IMR-90 (cell line): Measurements from ENCODE around the gene CLEC17A. TPM values are rescaled to one million over a fixed set of nuclear protein-coding genes. Genes with fewer than 3 reads are reported as not detected.

Experiments
- ATAC-seq: fragments of 200-7000 bp; cut with Tn5 transposase; 2 replicates; pipeline ENCODE4 v1.9.1; 2020; ENCODE audit warnings: low read depth, mild to moderate bottlenecking, moderate library complexity
- BruUV-seq: library from RNA; stranded (reverse); fragments of 400-500 nt; replicated peaks from 2 replicates; lab custom pipeline; 2021; lab: Mats Ljungman, UMichigan
- CTCF ChIA-PET: fragments of 300-600 bp; formaldehyde crosslinking; extraction: SDS; loops from one replicate; lab custom pipeline; 2021; ENCODE audit warnings: antibody characterized with exemption; lab: Yijun Ruan, JAX
- POLR2A ChIA-PET: fragments of 300-600 bp; sonication (Branson Sonifier 250); formaldehyde crosslinking; loops from one replicate; lab custom pipeline; 2022; ENCODE audit warnings: antibody characterized with exemption; ENCODE audit not compliant: unreplicated experiment; lab: Charles Lee
- DNase-seq: peaks from one replicate; pipeline ENCODE4 v3.0.0; 2013
- H2AFZ ChIP-seq: replicated peaks from 2 replicates; pipeline ENCODE3; 2013; ENCODE audit warnings: low read length, mild to moderate bottlenecking; ENCODE audit not compliant: poor library complexity
- H2AK5ac ChIP-seq: 2 replicates; pipeline ENCODE4 v1.6.1; 2013; ENCODE audit warnings: low read depth, low read length, inconsistent platforms
- H2AK9ac ChIP-seq: replicated peaks from 2 replicates; pipeline ENCODE3; 2013; ENCODE audit warnings: mild to moderate bottlenecking, low read depth, low read length, moderate library complexity; ENCODE audit not compliant: poor library complexity
- H2BK120ac ChIP-seq: 2 replicates; pipeline ENCODE4 v1.6.1; 2013; ENCODE audit warnings: low read depth, low read length, inconsistent platforms
- H2BK15ac ChIP-seq: 3 replicates; pipeline ENCODE4 v1.6.1; 2013; ENCODE audit warnings: low read depth, low read length, inconsistent platforms
- H2BK20ac ChIP-seq: 2 replicates; pipeline ENCODE4 v1.6.1; 2013; ENCODE audit warnings: low read depth, mild to moderate bottlenecking, inconsistent platforms, low read length, moderate library complexity
- H2BK5ac ChIP-seq: 2 replicates; pipeline ENCODE4 v1.6.1; 2013; ENCODE audit warnings: mild to moderate bottlenecking, low read depth, low read length, inconsistent platforms; ENCODE audit not compliant: poor library complexity, severe bottlenecking
- H3K14ac ChIP-seq: replicated peaks from 2 replicates; pipeline ENCODE4 v1.6.1; 2013; ENCODE audit warnings: low read depth, low read length, inconsistent platforms
- H3K18ac ChIP-seq: 2 replicates; pipeline ENCODE4 v1.6.1; 2013; ENCODE audit warnings: low read depth, low read length, control low read depth
- H3K23ac ChIP-seq: 2 replicates; pipeline ENCODE4 v1.6.1; 2013; ENCODE audit warnings: low read depth, low read length, inconsistent platforms
- H3K27ac ChIP-seq: 2 replicates; pipeline ENCODE4 v1.5.1; 2013; ENCODE audit warnings: mild to moderate bottlenecking, control low read depth, low read length; ENCODE audit not compliant: insufficient read depth
- H3K27me3 ChIP-seq: 2 replicates; pipeline ENCODE4 v1.6.1; 2013; ENCODE audit warnings: low read length; ENCODE audit not compliant: control insufficient read depth, insufficient read depth
- H3K36me3 ChIP-seq: 2 replicates; pipeline ENCODE4 v1.6.1; 2013; ENCODE audit warnings: low read length, mixed read lengths; ENCODE audit not compliant: control insufficient read depth, insufficient read depth
- H3K4ac ChIP-seq: 2 replicates; pipeline ENCODE4 v1.6.1; 2013; ENCODE audit warnings: low read depth, low read length, inconsistent platforms
- H3K4me1 ChIP-seq: 2 replicates; pipeline ENCODE4 v1.6.1; 2013; ENCODE audit warnings: low read length, mixed read lengths; ENCODE audit not compliant: control insufficient read depth, insufficient read depth
- H3K4me2 ChIP-seq: 2 replicates; pipeline ENCODE4 v1.6.1; 2013; ENCODE audit warnings: low read depth, mild to moderate bottlenecking, control low read depth, low read length, moderate library complexity
- H3K4me3 ChIP-seq: 2 replicates; pipeline ENCODE4 v1.5.1; 2013; ENCODE audit warnings: low read depth, mild to moderate bottlenecking, control low read depth, low read length, moderate library complexity; ENCODE audit not compliant: insufficient read depth
- H3K56ac ChIP-seq: 2 replicates; pipeline ENCODE4 v1.6.1; 2013; ENCODE audit warnings: low read length, inconsistent platforms; ENCODE audit not compliant: insufficient read depth; ENCODE audit errors: extremely low read depth
- H3K79me1 ChIP-seq, 2 experiments: 2 replicates each; pipeline ENCODE4 v1.6.1; 2013; ENCODE audit warnings: low read length in 2 of 2, inconsistent platforms in 1 of 2, low read depth in 1 of 2
- H3K9ac ChIP-seq: 2 replicates; pipeline ENCODE4 v1.6.1; 2013; ENCODE audit warnings: low read depth, low read length, control low read depth
- H3K9me1 ChIP-seq: 2 replicates; pipeline ENCODE4 v1.6.1; 2013; ENCODE audit warnings: low read length, inconsistent platforms; ENCODE audit not compliant: insufficient read depth
- H3K9me3 ChIP-seq: 2 replicates; pipeline ENCODE4 v1.6.1; 2013; ENCODE audit warnings: low read length; ENCODE audit not compliant: control insufficient read depth, insufficient read depth
- H4K20me1 ChIP-seq: 2 replicates; pipeline ENCODE4 v1.6.1; 2013; ENCODE audit warnings: low read length, inconsistent platforms; ENCODE audit not compliant: insufficient read depth
- H4K5ac ChIP-seq: 2 replicates; pipeline ENCODE4 v1.6.1; 2013; ENCODE audit warnings: mild to moderate bottlenecking, low read depth, low read length, control low read depth
- H4K8ac ChIP-seq, 2 experiments: 2 replicates each; pipeline ENCODE4 v1.6.1; 2013; ENCODE audit warnings: low read depth in 2 of 2, low read length in 2 of 2, control low read depth in 1 of 2, inconsistent platforms in 1 of 2
- H4K91ac ChIP-seq: 2 replicates; pipeline ENCODE4 v1.6.1; 2013; ENCODE audit warnings: low read depth, low read length, inconsistent platforms; ENCODE audit not compliant: insufficient read depth
- BHLHE40 ChIP-seq: fragments of 150-350 bp; IDR thresholded peaks from 2 replicates; pipeline ENCODE4 v1.6.1; 2016; ENCODE audit warnings: mild to moderate bottlenecking, low read depth, low read length
- CEBPB ChIP-seq: IDR thresholded peaks from 2 replicates; pipeline ENCODE4 v1.6.1; 2012; ENCODE audit warnings: low read depth, low read length, improper control_type of control experiment
- CHD1 ChIP-seq: IDR thresholded peaks from 2 replicates; pipeline ENCODE4 v1.6.1; 2012; ENCODE audit warnings: low read depth, low read length, improper control_type of control experiment
- FOS ChIP-seq: fragments of 150-350 bp; IDR thresholded peaks from 2 replicates; pipeline ENCODE4 v1.6.1; 2016; ENCODE audit warnings: low read depth, low read length
- MAFK ChIP-seq: IDR thresholded peaks from 2 replicates; pipeline ENCODE4 v1.6.1; 2012; ENCODE audit warnings: low read depth, low read length, improper control_type of control experiment
- MAZ ChIP-seq: IDR thresholded peaks from 2 replicates; pipeline ENCODE4 v1.6.1; 2012; ENCODE audit warnings: low read depth, mild to moderate bottlenecking, low read length, improper control_type of control experiment, moderate library complexity, borderline replicate concordance
- MXI1 ChIP-seq: IDR thresholded peaks from 2 replicates; pipeline ENCODE4 v1.6.1; 2012; ENCODE audit warnings: low read depth, mild to moderate bottlenecking, low read length, moderate library complexity, borderline replicate concordance
- NFE2L2 ChIP-seq: fragments of 150-350 bp; IDR thresholded peaks from 2 replicates; pipeline ENCODE4 v1.6.1; 2016; ENCODE audit warnings: low read depth, mild to moderate bottlenecking, low read length
- POLR2A ChIP-seq: IDR thresholded peaks from 2 replicates; pipeline ENCODE4 v1.6.1; 2012; ENCODE audit warnings: mild to moderate bottlenecking, low read depth, low read length
- RAD21 ChIP-seq: IDR thresholded peaks from 2 replicates; pipeline ENCODE4 v1.6.1; 2012; ENCODE audit warnings: low read length, improper control_type of control experiment
- RCOR1 ChIP-seq: IDR thresholded peaks from 2 replicates; pipeline ENCODE4 v1.6.1; 2012; ENCODE audit warnings: mild to moderate bottlenecking, low read length, improper control_type of control experiment; ENCODE audit not compliant: insufficient replicate concordance
- RFX5 ChIP-seq: IDR thresholded peaks from 2 replicates; pipeline ENCODE4 v1.8.0; 2012; ENCODE audit warnings: low read depth, mild to moderate bottlenecking, low read length, moderate library complexity
- SMC3 ChIP-seq: fragments of 150-350 bp; IDR thresholded peaks from 2 replicates; pipeline ENCODE4 v1.6.1; 2016; ENCODE audit warnings: low read depth, mild to moderate bottlenecking, antibody characterized with exemption, low read length, moderate library complexity
- WGBS, 2 experiments: methylation state at CpG; one replicate each; pipeline versions ENCODE4 v1.1.5 to v1.1.7; 2013; ENCODE audit warnings: missing lambda C conversion rate in 2 of 2; ENCODE audit not compliant: insufficient read length in 1 of 2; ENCODE audit errors: extremely low coverage in 2 of 2; 5-methylcytosine and 5-hydroxymethylcytosine counted together
- dilution Hi-C: fragments of 300-500 bp; cut with HindIII; formaldehyde crosslinking; loops from one replicate; pipeline ENCODE4 v1.14.3; 2018; ENCODE audit warnings: low sequenced_read_pairs; ENCODE audit not compliant: unreplicated experiment
- in situ Hi-C: fragments of 300-500 bp; cut with MboI; formaldehyde crosslinking; loops from 3 replicates; pipeline ENCODE4 v1.14.3; 2019; ENCODE audit warnings: low sequenced_read_pairs, inconsistent platforms, mixed read lengths
- intact Hi-C: fragments of 100-400 bp; cut with micrococcal nuclease; formaldehyde crosslinking; loops from 2 replicates; pipeline ENCODE4 v1.10.0; 2022
- polyA plus RNA-seq, 3 experiments: library from polyadenylated mRNA; depleted of rRNA; stranded (reverse); fragments of >200 nt; gene quantifications; 2 replicates each; pipeline ENCODE4 v1.2.3, GENCODE V29; 2012; ENCODE audit warnings: low replicate concordance in 1 of 3
- total RNA-seq: library from RNA; depleted of rRNA; stranded (reverse); fragments of >200 nt; gene quantifications from 2 replicates; pipeline ENCODE4 v1.2.3, GENCODE V29; 2012
- TF ChIP-seq, protein P1 (sequence below): fragments of 150-350 bp; IDR thresholded peaks from 2 replicates; pipeline ENCODE4 v1.6.1; 2016; ENCODE audit warnings: low read depth, mild to moderate bottlenecking, low read length, moderate library complexity, borderline replicate concordance

Gene CLEC17A
- total and polyA plus RNA-seq, 2 of the 4 experiments (the other 2 are of a cell fraction): 0.05 TPM; not detected in 1

DNA sequence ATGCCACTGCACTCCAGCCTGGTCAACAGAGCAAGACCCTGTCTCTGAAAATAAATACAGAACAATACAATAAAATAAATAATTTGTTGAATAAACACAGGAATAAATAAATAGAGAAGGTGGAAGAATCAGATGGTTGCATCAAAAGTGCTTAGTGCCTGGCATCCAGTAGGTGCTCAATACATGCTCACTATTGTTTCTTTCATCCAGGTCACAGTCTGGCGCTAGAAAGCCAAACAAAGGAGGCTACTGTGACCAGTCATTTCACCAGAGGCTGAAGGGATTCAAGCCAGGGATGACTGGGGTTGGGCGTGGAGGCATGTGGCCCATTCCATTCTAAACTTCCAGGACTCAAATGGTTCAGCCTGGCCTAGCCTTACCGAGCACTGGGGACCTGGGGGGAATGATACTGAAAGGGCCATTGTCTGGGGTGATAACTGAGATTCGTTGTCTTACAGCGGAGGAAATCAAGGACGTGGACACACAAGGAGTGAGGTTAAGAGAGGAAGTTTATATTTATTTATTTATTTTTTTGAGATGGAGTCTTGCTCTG is 7.4 kb upstream of the CLEC17A start (continued):
- no peak for TF ChIP-seq MXI1
- TF ChIP-seq MAFK: no peak
- TF ChIP-seq, protein P1, sequence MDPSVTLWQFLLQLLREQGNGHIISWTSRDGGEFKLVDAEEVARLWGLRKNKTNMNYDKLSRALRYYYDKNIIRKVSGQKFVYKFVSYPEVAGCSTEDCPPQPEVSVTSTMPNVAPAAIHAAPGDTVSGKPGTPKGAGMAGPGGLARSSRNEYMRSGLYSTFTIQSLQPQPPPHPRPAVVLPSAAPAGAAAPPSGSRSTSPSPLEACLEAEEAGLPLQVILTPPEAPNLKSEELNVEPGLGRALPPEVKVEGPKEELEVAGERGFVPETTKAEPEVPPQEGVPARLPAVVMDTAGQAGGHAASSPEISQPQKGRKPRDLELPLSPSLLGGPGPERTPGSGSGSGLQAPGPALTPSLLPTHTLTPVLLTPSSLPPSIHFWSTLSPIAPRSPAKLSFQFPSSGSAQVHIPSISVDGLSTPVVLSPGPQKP: no peak
- no peak for TF ChIP-seq MAZ
- TF ChIP-seq RAD21: no peak

DNA sequence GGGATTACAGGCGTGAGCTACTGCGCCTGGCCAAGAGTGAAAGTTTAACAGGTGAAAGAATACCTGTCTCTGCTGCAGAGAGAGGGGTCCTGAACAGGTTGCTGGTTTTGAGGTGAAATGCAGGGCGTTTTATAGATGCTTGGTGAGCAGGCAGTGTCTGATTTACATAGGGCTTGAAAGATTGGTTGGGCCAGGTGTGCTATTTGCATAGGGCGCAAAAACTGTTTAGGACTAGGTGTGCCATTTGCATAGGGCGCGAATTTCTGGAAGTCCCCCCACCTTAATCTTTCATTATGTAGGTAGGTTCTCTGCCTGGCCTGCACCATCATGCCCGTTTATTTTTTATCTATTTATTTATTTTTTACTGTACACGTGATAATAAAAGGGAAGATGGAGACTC is 6.5 kb upstream of the CLEC17A start:
- H3K79me1 ChIP-seq: peaks cover 2 to 5% of the 10 kb centered on the region in 2 experiments; a peak in 3 of 4 replicates
- ChIA-PET CTCF (no interaction called here), POLR2A (no interaction called here)
- H3K9me1 ChIP-seq: no peaks in the 10 kb centered on the region
- no peak overlapping the region for H3K4me2 ChIP-seq
- H3K4ac ChIP-seq: no peak overlapping the region
- H2BK15ac ChIP-seq: no peak overlapping the region
- H4K5ac ChIP-seq: no peak overlapping the region
- H3K4me3 ChIP-seq: no peak overlapping the region
- ATAC-seq: no peak
- no peak overlapping the region for H2BK120ac ChIP-seq
- H4K8ac ChIP-seq: no peak overlapping the region
- H3K9ac ChIP-seq: no peak overlapping the region
- H3K36me3 ChIP-seq: no peaks in the 10 kb centered on the region
- no TSS peak for BruUV-seq
- H2AFZ ChIP-seq: no peak overlapping the region
- H3K4me1 ChIP-seq: no peaks in the 10 kb centered on the region
- no peak overlapping the region for H2AK5ac ChIP-seq
- 100% methylated on average over 1 of the region's 8 CpGs; no CpG with 5 or more reads in 1 of the 2 experiments for WGBS, 2 experiments
- H4K91ac ChIP-seq: no peak overlapping the region
- H3K14ac ChIP-seq: no peak overlapping the region
- H3K9me3 ChIP-seq: no peaks in the 10 kb centered on the region
- no peaks in the 10 kb centered on the region for H3K27me3 ChIP-seq
- in situ Hi-C loops (loop anchor here (25.0 kb wide), 1 partner anchor 311 kb away; the partner anchor contains the start of gene OR7A17), intact Hi-C loops (no loop called here), dilution Hi-C loops (no loop called here)
- H3K27ac ChIP-seq: no peak overlapping the region
- H2BK20ac ChIP-seq: no peak overlapping the region
- DNase-seq: no peak
- no peak overlapping the region for H3K23ac ChIP-seq
- H3K18ac ChIP-seq: no peak overlapping the region
- H4K20me1 ChIP-seq: no peaks in the 10 kb centered on the region; the same call in 1 of the 2 replicates
- no peak overlapping the region for H2AK9ac ChIP-seq
- H3K56ac ChIP-seq: no peak overlapping the region
- no peak overlapping the region for H2BK5ac ChIP-seq
- TF ChIP-seq MAZ: no peak
- no peak for TF ChIP-seq CHD1
- TF ChIP-seq, protein P1: no peak
- no peak for TF ChIP-seq SMC3
- TF ChIP-seq POLR2A: no peak
- no peak for TF ChIP-seq MXI1
- TF ChIP-seq BHLHE40: no peak
- TF ChIP-seq NFE2L2: no peak
- no peak for TF ChIP-seq FOS
- no peak for TF ChIP-seq MAFK
- no peak for TF ChIP-seq CEBPB
- no peak for TF ChIP-seq RAD21
- no peak for TF ChIP-seq RCOR1
- TF ChIP-seq RFX5: no peak
